GM13977 (cell line): ENCODE measurements around the gene PCDHGC3.

ENCODE experiments used
- DNase-seq: peaks from one replicate; pipeline ENCODE4 v3.0.0; 2012; ENCODE audit warnings: low spot score
- CTCF ChIP-seq: IDR thresholded peaks from 2 replicates; pipeline ENCODE4 v1.5.1; 2012; ENCODE audit warnings: mild to moderate bottlenecking, control low read depth; ENCODE audit not compliant: insufficient read depth; ENCODE audit errors: extremely low read depth, missing control alignments
- in situ Hi-C: fragments of 300-500 bp; cut with MboI; formaldehyde crosslinking; loops from one replicate; pipeline ENCODE4 v1.12.0; 2022; ENCODE audit warnings: low sequenced_read_pairs, low pct_unique_long_range_greater_than_20kb, mixed read lengths, inconsistent platforms; ENCODE audit not compliant: unreplicated experiment

Gene PCDHGC3

DNA sequence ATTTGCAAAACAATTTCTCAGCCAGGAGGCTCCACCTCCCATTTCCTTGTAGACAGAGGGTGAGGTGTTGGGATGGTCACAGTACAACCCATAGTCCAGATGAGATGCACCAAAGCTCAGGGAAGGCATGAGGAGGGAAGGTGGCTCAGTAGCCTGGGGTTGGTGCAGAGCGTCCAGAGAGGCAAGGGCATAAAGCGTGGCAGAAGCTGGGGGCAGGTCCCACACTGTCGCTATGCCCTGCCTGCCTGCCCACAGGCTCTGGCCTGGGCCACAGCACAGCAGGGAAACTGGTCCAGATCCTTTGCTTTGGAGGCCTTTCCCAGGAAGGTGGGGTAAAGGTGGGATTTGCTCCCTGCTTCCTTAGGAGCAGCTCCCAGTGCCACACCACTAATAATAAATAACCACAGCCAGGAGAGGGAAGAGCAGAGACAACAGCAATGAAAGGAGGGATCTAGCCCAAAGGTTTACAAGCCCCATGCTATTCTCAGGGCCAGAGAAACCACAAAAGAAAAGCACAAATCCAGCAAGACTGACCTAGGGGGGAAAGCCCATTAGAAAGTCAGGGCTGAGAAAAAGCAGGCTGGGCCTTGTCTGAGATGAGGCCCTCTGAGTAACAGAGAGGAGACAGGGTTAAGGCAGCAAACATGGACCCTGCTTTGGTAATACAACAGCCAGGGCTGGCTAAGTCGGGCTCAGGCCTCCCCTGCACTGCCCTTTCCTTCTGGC, 40.3 kb downstream of the PCDHGC3 start:
- no peak for TF ChIP-seq CTCF
- DNase-seq: peak; percentile 21
- in situ Hi-C loops: no loop called here

GRCh38 chr5:141516672-141517025, 40.9 kb downstream of the PCDHGC3 start:
- in situ Hi-C loops: no loop called here
- TF ChIP-seq CTCF: no peak
- DNase-seq: no peak

DNA sequence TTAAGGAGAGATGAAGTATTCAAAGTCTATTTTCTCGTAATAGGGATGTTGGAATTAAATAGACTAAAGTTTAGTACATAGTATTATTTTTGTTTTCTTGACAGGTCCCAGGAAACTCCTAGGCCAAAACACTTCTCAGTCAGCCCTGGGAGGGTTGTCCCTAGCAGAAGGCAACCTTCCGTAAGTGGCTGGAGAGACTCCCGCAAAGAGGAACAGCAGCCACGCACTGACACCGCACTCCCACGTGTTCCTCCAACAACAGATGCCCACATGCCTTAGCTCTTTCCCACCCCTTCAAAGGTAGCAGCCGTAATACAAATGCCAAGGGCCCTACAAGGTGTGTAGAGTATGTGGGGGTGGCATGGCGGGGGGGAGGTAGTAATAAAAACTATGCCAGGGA, 41.5 kb downstream of the PCDHGC3 start:
- DNase-seq: no peak
- in situ Hi-C loops: no loop called here
- no peak for TF ChIP-seq CTCF

- in situ Hi-C loops: no loop called here
- DNase-seq: no peak
- no peak for TF ChIP-seq CTCF
Measured at GRCh38 chr5:141517880-141518617, 42.3 kb downstream of the PCDHGC3 start.

- TF ChIP-seq CTCF: no peak
- in situ Hi-C loops: no loop called here
- DNase-seq: no peak
Measured at GRCh38 chr5:141518618-141519015, 42.9 kb downstream of the PCDHGC3 start.

DNA sequence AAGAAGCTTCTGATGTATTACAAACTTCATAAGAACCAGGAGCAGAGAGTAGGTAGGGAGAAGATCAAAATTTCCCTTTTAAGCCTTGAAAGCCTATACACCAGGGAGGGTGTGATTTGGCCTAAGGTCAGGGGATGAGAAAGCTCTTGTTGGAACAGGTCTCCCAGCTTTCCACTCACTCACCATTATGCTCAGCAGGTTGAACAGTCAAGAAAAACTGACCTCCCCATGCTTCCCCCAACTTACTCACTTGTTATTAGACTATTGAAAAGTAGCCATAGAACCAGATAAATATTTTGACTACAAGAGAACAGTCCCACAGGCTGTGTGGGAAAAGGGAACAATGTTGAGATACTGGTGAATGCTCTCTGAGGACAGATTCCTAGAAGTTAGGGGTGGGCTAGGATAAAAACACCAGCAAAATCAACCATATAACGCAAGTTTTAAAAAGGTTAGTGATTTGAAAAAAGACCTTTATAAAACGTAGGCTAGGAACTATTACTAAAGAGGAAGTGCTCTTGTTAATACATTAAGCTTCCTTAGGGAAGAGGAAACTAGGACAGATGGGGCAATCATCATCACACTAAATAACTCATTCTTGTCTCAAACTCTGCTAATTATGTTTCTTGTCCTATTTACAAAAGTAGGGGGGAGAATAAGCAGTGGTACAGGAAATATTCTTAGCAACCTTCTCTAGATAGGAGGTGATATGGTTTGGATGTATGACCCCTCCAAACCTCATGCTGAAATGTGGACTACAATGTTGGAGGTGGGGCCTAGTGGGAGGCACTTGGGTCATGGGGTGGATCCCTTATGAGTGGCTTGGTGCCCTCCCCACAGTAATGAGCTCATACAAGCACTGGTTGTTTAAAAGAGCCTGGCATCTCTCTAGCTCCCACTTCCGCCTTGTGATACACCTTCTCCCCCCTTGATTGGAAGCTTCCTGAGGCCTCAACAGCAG, 44.1 kb downstream of the PCDHGC3 start:
- no peak for DNase-seq
- in situ Hi-C loops: no loop called here
- TF ChIP-seq CTCF: no peak
